Thyroid gland (tissue), 4 donors: Measurements from ENCODE around the gene TBC1D22A.

Experiments used
- POLR2A ChIP-seq, 2 donors: fragments of 450-650 bp; IDR thresholded peaks; one replicate each; pipeline ENCODE4 v1.6.1; 2017; ENCODE audit warnings: antibody characterized with exemption in 2 of 2, mild to moderate bottlenecking in 2 of 2, moderate library complexity in 1 of 2
- TF ChIP-seq, protein P1 (sequence below), 6 experiments: fragments of 200-600 bp in 3 of 6; fragments of 450-650 bp in 3 of 6; sonication (generic) in 3 of 6; IDR thresholded peaks; one replicate each; pipeline ENCODE4 v1.5.1; 2016 to 2019; ENCODE audit warnings: antibody characterized with exemption in 6 of 6, mild to moderate bottlenecking in 2 of 6, inconsistent platforms in 1 of 6, moderate library complexity in 1 of 6

DNA sequence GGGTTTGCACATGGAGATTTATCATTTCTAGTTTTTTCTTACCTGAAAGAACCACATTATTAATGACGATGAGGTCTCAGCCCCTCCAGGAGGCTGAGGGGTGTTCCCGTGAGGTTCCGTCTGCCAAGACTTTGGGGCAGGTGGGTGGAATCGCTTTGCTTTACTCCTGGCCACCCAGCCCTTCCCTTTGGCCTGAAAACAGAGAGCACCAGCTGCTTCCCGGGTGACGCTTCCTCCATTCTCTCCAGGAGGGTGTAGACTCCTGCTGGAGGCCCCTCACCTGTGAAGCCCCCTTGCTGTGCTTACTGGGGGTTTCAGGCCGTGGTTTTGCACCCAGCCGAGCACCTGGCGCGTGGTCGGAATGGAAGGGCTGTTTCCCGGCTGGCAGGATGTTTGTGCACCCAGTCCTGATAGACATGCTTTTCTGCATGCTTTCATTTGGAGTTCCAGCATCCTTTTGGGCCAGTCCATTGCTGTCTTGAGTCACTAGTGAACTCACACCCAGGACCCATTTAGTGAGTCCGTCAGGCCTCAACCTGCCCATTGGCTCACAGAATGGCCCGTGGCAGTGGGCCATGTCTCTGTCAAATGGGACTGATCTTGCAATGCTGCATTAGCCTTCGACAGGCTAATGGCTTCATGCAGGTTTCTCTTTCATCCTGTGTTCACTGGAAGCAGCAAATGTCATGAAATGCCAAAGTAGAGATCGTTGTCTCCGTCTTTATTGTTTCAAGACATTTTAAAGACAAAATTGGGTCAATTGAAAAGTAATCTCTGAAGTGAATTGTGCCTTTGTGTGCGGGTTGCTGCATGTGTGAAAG is 360.8 kb downstream of the TBC1D22A start:
- TF ChIP-seq, protein P1, sequence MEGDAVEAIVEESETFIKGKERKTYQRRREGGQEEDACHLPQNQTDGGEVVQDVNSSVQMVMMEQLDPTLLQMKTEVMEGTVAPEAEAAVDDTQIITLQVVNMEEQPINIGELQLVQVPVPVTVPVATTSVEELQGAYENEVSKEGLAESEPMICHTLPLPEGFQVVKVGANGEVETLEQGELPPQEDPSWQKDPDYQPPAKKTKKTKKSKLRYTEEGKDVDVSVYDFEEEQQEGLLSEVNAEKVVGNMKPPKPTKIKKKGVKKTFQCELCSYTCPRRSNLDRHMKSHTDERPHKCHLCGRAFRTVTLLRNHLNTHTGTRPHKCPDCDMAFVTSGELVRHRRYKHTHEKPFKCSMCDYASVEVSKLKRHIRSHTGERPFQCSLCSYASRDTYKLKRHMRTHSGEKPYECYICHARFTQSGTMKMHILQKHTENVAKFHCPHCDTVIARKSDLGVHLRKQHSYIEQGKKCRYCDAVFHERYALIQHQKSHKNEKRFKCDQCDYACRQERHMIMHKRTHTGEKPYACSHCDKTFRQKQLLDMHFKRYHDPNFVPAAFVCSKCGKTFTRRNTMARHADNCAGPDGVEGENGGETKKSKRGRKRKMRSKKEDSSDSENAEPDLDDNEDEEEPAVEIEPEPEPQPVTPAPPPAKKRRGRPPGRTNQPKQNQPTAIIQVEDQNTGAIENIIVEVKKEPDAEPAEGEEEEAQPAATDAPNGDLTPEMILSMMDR (IDR thresholded peaks at IDR 0.05): no peak
- TF ChIP-seq POLR2A (IDR thresholded peaks at IDR 0.05): no peak
